ENCODE data around the gene SLC26A5. TPM values are rescaled to one million over a fixed set of nuclear protein-coding genes. Genes with fewer than 3 reads are reported as not detected.
"Not testable (repeated sequence)": the region's sequence is repeated elsewhere in the genome, so short reads cannot be mapped to it uniquely, and the experiment has no call there.

The SLC26A5 gene
- not detected in 2 replicates for total RNA-seq (ENCODE audit: low replicate concordance)

- peak within 1 kb of the TSS; percentile 50 for H3K4me3 ChIP-seq
- H3K9me3 Mint-ChIP-seq, result peaks cover 3% of the 10 kb centered on the region
- H3K9ac ChIP-seq, result no peak within 1 kb of the TSS
- H2AFZ ChIP-seq (replicated peaks), result peak within 1 kb of the TSS; percentile 64
- peaks cover 4% of the 10 kb centered on the region for H4K20me1 ChIP-seq (ENCODE audit: low read depth)
- peaks cover 11% of the 10 kb centered on the region for H3K4me1 ChIP-seq
- peak; percentile 83 for DNase-seq (ENCODE audit: low spot score)
- TF ChIP-seq, protein P1, sequence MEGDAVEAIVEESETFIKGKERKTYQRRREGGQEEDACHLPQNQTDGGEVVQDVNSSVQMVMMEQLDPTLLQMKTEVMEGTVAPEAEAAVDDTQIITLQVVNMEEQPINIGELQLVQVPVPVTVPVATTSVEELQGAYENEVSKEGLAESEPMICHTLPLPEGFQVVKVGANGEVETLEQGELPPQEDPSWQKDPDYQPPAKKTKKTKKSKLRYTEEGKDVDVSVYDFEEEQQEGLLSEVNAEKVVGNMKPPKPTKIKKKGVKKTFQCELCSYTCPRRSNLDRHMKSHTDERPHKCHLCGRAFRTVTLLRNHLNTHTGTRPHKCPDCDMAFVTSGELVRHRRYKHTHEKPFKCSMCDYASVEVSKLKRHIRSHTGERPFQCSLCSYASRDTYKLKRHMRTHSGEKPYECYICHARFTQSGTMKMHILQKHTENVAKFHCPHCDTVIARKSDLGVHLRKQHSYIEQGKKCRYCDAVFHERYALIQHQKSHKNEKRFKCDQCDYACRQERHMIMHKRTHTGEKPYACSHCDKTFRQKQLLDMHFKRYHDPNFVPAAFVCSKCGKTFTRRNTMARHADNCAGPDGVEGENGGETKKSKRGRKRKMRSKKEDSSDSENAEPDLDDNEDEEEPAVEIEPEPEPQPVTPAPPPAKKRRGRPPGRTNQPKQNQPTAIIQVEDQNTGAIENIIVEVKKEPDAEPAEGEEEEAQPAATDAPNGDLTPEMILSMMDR (IDR thresholded peaks at IDR 0.05), result no peak
- TF ChIP-seq EZH2 (IDR thresholded peaks at IDR 0.05), result peak; percentile 3
- peaks cover 46% of the 10 kb centered on the region for H3K27me3 Mint-ChIP-seq (ENCODE audit: insufficient read depth, low read depth)
- peaks cover 8% of the 10 kb centered on the region for H3K4me1 Mint-ChIP-seq
- no peak within 1 kb of the TSS for H3K27ac ChIP-seq
- H3K27me3 ChIP-seq, result peaks cover 85% of the 10 kb centered on the region
- no peak within 1 kb of the TSS for H3K27ac Mint-ChIP-seq
- H3K79me2 ChIP-seq (ENCODE audit: low read depth), result no peaks in the 10 kb centered on the region
- peaks cover 17% of the 10 kb centered on the region for H3F3A ChIP-seq (ENCODE audit: low read depth)
- H3K9me3 ChIP-seq (ENCODE audit: low read depth), result no peaks in the 10 kb centered on the region
- H3K4me2 ChIP-seq, result peak within 1 kb of the TSS; percentile 81
- no peaks in the 10 kb centered on the region for H3K36me3 Mint-ChIP-seq
- H3K4me3 Mint-ChIP-seq, result peak within 1 kb of the TSS; percentile 85
- H3K36me3 ChIP-seq, result no peaks in the 10 kb centered on the region
Measured at GRCh38 chr7:103446049-103446520, at the start of gene SLC26A5. Gene SLC26A5, minus strand, starts transcription at chr7:103446207. Its CDS starts 24,693 bp downstream, at chr7:103421514.

GRCh38 chr7:103487419-103487818 is 41.4 kb upstream of the SLC26A5 start:
- H2AFZ ChIP-seq (replicated peaks), result no peak overlapping the region
- Mint-ChIP-seq H3K36me3 (no peaks in the 10 kb centered on the region), H3K27me3 (ENCODE audit: insufficient read depth, low read depth) (no peaks in the 10 kb centered on the region), H3K9me3 (no peaks in the 10 kb centered on the region), H3K27ac (no peak overlapping the region), H3K4me3 (no peak overlapping the region), H3K4me1 (no peaks in the 10 kb centered on the region)
- no peaks in the 10 kb centered on the region for H3K9me3 ChIP-seq (ENCODE audit: low read depth)
- no peak for TF ChIP-seq EZH2 (IDR thresholded peaks at IDR 0.05)
- TF ChIP-seq EZH2phosphoT487 (IDR thresholded peaks at IDR 0.05), result no peak
- TF ChIP-seq, protein P1 (IDR thresholded peaks at IDR 0.05), result no peak
- no peak overlapping the region for H3K27ac ChIP-seq
- peaks cover 20% of the 10 kb centered on the region for H3K27me3 ChIP-seq
- no peaks in the 10 kb centered on the region for H3K79me2 ChIP-seq (ENCODE audit: low read depth)
- no peaks in the 10 kb centered on the region for H4K20me1 ChIP-seq (ENCODE audit: low read depth)
- no peaks in the 10 kb centered on the region for H3F3A ChIP-seq (ENCODE audit: low read depth)
- no peak overlapping the region for H3K4me2 ChIP-seq
- no peaks in the 10 kb centered on the region for H3K4me1 ChIP-seq
- H3K4me3 ChIP-seq, result no peak overlapping the region
- no peak for DNase-seq (ENCODE audit: low spot score)
- no peaks in the 10 kb centered on the region for H3K36me3 ChIP-seq
- H3K9ac ChIP-seq, result no peak overlapping the region

GRCh38 chr7:103486873-103487272 is 40.9 kb upstream of the SLC26A5 start:
- not testable (repeated sequence) for H3K79me2 ChIP-seq (ENCODE audit: low read depth); H3K4me1 ChIP-seq; H3K9me3 ChIP-seq (ENCODE audit: low read depth); H3K4me2 ChIP-seq; H3F3A ChIP-seq (ENCODE audit: low read depth); H3K27ac Mint-ChIP-seq; H4K20me1 ChIP-seq (ENCODE audit: low read depth); H3K9me3 Mint-ChIP-seq; H3K36me3 Mint-ChIP-seq; H3K36me3 ChIP-seq; DNase-seq (ENCODE audit: low spot score); H3K27ac ChIP-seq; H3K9ac ChIP-seq; H3K4me3 ChIP-seq; H3K4me1 Mint-ChIP-seq; H3K4me3 Mint-ChIP-seq; H2AFZ ChIP-seq (replicated peaks); H3K27me3 Mint-ChIP-seq (ENCODE audit: insufficient read depth, low read depth)
- peaks cover 17% of the 10 kb centered on the region for H3K27me3 ChIP-seq

DNA sequence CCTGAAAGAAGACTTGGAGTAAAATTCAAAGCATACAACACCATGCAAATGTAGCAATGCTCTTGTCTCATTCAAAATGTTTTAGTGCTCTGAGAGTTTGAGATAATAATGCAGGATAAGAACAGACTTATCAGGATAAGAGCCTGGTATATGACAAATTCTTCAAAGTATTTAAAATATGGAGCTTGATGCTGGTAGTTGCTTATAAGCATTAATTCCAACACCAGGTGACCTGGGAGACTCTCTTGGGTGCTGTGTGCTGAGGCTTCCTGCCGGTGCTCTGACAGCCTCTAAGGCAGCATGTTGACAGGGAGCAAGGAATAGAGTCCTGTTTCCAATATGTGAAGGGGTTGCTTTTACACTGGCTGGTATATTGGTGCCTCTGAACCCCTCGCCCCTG is 34.8 kb upstream of the SLC26A5 start:
- no peak overlapping the region for H3K4me3 Mint-ChIP-seq
- H3K27ac ChIP-seq, result no peak overlapping the region
- H3K9me3 Mint-ChIP-seq, result no peaks in the 10 kb centered on the region
- TF ChIP-seq EZH2 (IDR thresholded peaks at IDR 0.05) (no peak), EZH2phosphoT487 (IDR thresholded peaks at IDR 0.05) (no peak)
- TF ChIP-seq, protein P1 (IDR thresholded peaks at IDR 0.05), result no peak
- no peaks in the 10 kb centered on the region for H4K20me1 ChIP-seq (ENCODE audit: low read depth)
- no peaks in the 10 kb centered on the region for H3K4me1 ChIP-seq
- no peak overlapping the region for H3K4me2 ChIP-seq
- H3K27ac Mint-ChIP-seq, result no peak overlapping the region
- H3K9ac ChIP-seq, result no peak overlapping the region
- no peaks in the 10 kb centered on the region for H3F3A ChIP-seq (ENCODE audit: low read depth)
- DNase-seq (ENCODE audit: low spot score), result no peak
- no peak overlapping the region for H2AFZ ChIP-seq (replicated peaks)
- H3K4me3 ChIP-seq, result no peak overlapping the region
- no peaks in the 10 kb centered on the region for H3K36me3 ChIP-seq
- H3K79me2 ChIP-seq (ENCODE audit: low read depth), result no peaks in the 10 kb centered on the region
- H3K27me3 Mint-ChIP-seq (ENCODE audit: insufficient read depth, low read depth), result no peaks in the 10 kb centered on the region
- H3K4me1 Mint-ChIP-seq, result no peaks in the 10 kb centered on the region
- peaks cover 35% of the 10 kb centered on the region for H3K27me3 ChIP-seq
- H3K36me3 Mint-ChIP-seq, result no peaks in the 10 kb centered on the region
- no peaks in the 10 kb centered on the region for H3K9me3 ChIP-seq (ENCODE audit: low read depth)

Data from neural progenitor cell (in vitro differentiated cells).